Ectodermal cell (in vitro differentiated cells): ENCODE data around the gene CD44.

Experiments used
- H3K27ac ChIP-seq: 2 replicates; pipeline ENCODE4 v1.7.0; 2013; ENCODE audit warnings: mild to moderate bottlenecking, low read depth, low read length; ENCODE audit not compliant: insufficient read depth, poor library complexity, severe bottlenecking
- H3K27me3 ChIP-seq: 2 replicates; pipeline ENCODE4 v1.7.0; 2013; ENCODE audit warnings: mild to moderate bottlenecking, low read length; ENCODE audit not compliant: insufficient read depth, control insufficient read depth, poor library complexity, severe bottlenecking
- H3K36me3 ChIP-seq: one replicate; pipeline ENCODE4 v1.7.0; 2013; ENCODE audit warnings: low read length; ENCODE audit not compliant: control insufficient read depth, insufficient read depth
- H3K4me1 ChIP-seq: one replicate; pipeline ENCODE4 v1.7.0; 2013; ENCODE audit warnings: low read length; ENCODE audit not compliant: control insufficient read depth, insufficient read depth
- H3K4me3 ChIP-seq: 2 replicates; pipeline ENCODE4 v1.7.0; 2013; ENCODE audit warnings: low read depth, low read length, control low read depth; ENCODE audit not compliant: insufficient read depth
- H3K9me3 ChIP-seq: 2 replicates; pipeline ENCODE4 v1.7.0; 2013; ENCODE audit warnings: mild to moderate bottlenecking, low read length, moderate library complexity; ENCODE audit not compliant: control insufficient read depth
- WGBS, 2 experiments: methylation state at CpG; one replicate each; pipeline ENCODE4 v1.1.7; 2013; ENCODE audit warnings: missing lambda C conversion rate in 2 of 2; 5-methylcytosine and 5-hydroxymethylcytosine counted together

CD44 gene

GRCh38 chr11:35173616-35174566 is 34.9 kb downstream of the CD44 start:
- Histone ChIP-seq H3K27ac (no peak overlapping the region), H3K4me1 (peaks cover 8% of the 10 kb centered on the region)
- 74 to 79% methylated on average over 3 of the region's 3 CpGs for WGBS, 2 experiments

GRCh38 chr11:35174666-35175065 is 35.7 kb downstream of the CD44 start:
- H3K4me3 ChIP-seq, result no peak overlapping the region
- H3K27ac ChIP-seq, result no peak overlapping the region
- WGBS, 2 experiments, result 88 to 91% methylated on average over 2 to 3 of the region's 3 CpGs
- no peaks in the 10 kb centered on the region for H3K36me3 ChIP-seq
- H3K27me3 ChIP-seq, result no peaks in the 10 kb centered on the region
- H3K4me1 ChIP-seq, result peaks cover 13% of the 10 kb centered on the region
- no peaks in the 10 kb centered on the region for H3K9me3 ChIP-seq

More at GRCh38 chr11:35173616-35174566, 34.9 kb downstream of the CD44 start:
- Histone ChIP-seq H3K9me3 (no peaks in the 10 kb centered on the region), H3K27me3 (no peaks in the 10 kb centered on the region), H3K4me3 (no peak overlapping the region), H3K36me3 (no peaks in the 10 kb centered on the region)

- Histone ChIP-seq H3K27ac (no peak overlapping the region), H3K9me3 (no peaks in the 10 kb centered on the region), H3K27me3 (no peaks in the 10 kb centered on the region), H3K36me3 (no peaks in the 10 kb centered on the region), H3K4me1 (peaks cover 14% of the 10 kb centered on the region), H3K4me3 (no peak overlapping the region)
- WGBS, 2 experiments, result 88 to 96% methylated on average over 5 of the region's 5 CpGs
These were observed 38.4 kb downstream of the CD44 start for GRCh38 chr11:35177370-35177769.

- WGBS, 2 experiments, result 97 to 98% methylated on average over 3 of the region's 3 CpGs
- H3K4me1 ChIP-seq, result peaks cover 14% of the 10 kb centered on the region
- H3K27ac ChIP-seq, result no peak overlapping the region
- no peaks in the 10 kb centered on the region for H3K36me3 ChIP-seq
- no peaks in the 10 kb centered on the region for H3K27me3 ChIP-seq
- no peaks in the 10 kb centered on the region for H3K9me3 ChIP-seq
- no peak overlapping the region for H3K4me3 ChIP-seq
These were observed 39.3 kb downstream of the CD44 start for GRCh38 chr11:35178067-35178805.

GRCh38 chr11:35178873-35179272 is 39.9 kb downstream of the CD44 start:
- H3K4me1 ChIP-seq, result peaks cover 9% of the 10 kb centered on the region
- H3K4me3 ChIP-seq, result no peak overlapping the region
- no peaks in the 10 kb centered on the region for H3K27me3 ChIP-seq
- 86 to 88% methylated on average over 2 of the region's 2 CpGs for WGBS, 2 experiments
- no peaks in the 10 kb centered on the region for H3K36me3 ChIP-seq
- no peak overlapping the region for H3K27ac ChIP-seq
- H3K9me3 ChIP-seq, result no peaks in the 10 kb centered on the region

- Histone ChIP-seq H3K36me3 (no peaks in the 10 kb centered on the region), H3K4me3 (no peak overlapping the region), H3K27me3 (no peaks in the 10 kb centered on the region), H3K4me1 (peaks cover 9% of the 10 kb centered on the region), H3K27ac (no peak overlapping the region), H3K9me3 (no peaks in the 10 kb centered on the region)
- WGBS, 2 experiments, result 90 to 91% methylated on average over 2 of the region's 2 CpGs
These were observed 40.6 kb downstream of the CD44 start for GRCh38 chr11:35179466-35180135.

GRCh38 chr11:35180317-35181233 is 41.6 kb downstream of the CD44 start:
- WGBS, 2 experiments, result 87 to 90% methylated on average over 5 of the region's 5 CpGs
- H3K27ac ChIP-seq, result no peak overlapping the region
- H3K27me3 ChIP-seq, result no peaks in the 10 kb centered on the region
- no peaks in the 10 kb centered on the region for H3K9me3 ChIP-seq
- H3K36me3 ChIP-seq, result no peaks in the 10 kb centered on the region
- H3K4me1 ChIP-seq, result peaks cover 5% of the 10 kb centered on the region
- no peak overlapping the region for H3K4me3 ChIP-seq

GRCh38 chr11:35182317-35182939 is 43.5 kb downstream of the CD44 start:
- 95 to 96% methylated on average over 4 of the region's 6 CpGs for WGBS, 2 experiments
- H3K27me3 ChIP-seq, result no peaks in the 10 kb centered on the region
- no peaks in the 10 kb centered on the region for H3K9me3 ChIP-seq
- peaks cover 5% of the 10 kb centered on the region for H3K4me1 ChIP-seq
- H3K4me3 ChIP-seq, result no peak overlapping the region
- H3K27ac ChIP-seq, result no peak overlapping the region
- no peaks in the 10 kb centered on the region for H3K36me3 ChIP-seq

- WGBS, 2 experiments, result 80 to 93% methylated on average over 2 of the region's 2 CpGs
- H3K4me1 ChIP-seq, result peaks cover 5% of the 10 kb centered on the region
These were observed 44.5 kb downstream of the CD44 start for GRCh38 chr11:35183326-35183925.

More at GRCh38 chr11:35183326-35183925, 44.5 kb downstream of the CD44 start:
- no peaks in the 10 kb centered on the region for H3K27me3 ChIP-seq
- H3K9me3 ChIP-seq, result no peaks in the 10 kb centered on the region
- no peak overlapping the region for H3K4me3 ChIP-seq
- no peak overlapping the region for H3K27ac ChIP-seq
- no peaks in the 10 kb centered on the region for H3K36me3 ChIP-seq
